H1 (cell line): Measurements from ENCODE around the gene RASD1. TPM values are rescaled to one million over a fixed set of nuclear protein-coding genes. Genes with fewer than 3 reads are reported as not detected.
A peak's percentile ranks its signal among the peaks of the same experiment; 100 is the strongest.

Experiments
- CTCF ChIA-PET: fragments of 300-600 bp; sonication (Branson Sonifier 250); formaldehyde crosslinking; loops from one replicate; lab custom pipeline; 2021; ENCODE audit not compliant: partially characterized antibody; lab: Charles Lee
- POLR2A ChIA-PET: fragments of 300-600 bp; sonication (Branson Sonifier 250); formaldehyde crosslinking; loops from one replicate; lab custom pipeline; 2021; ENCODE audit warnings: inconsistent platforms; ENCODE audit not compliant: partially characterized antibody; lab: Charles Lee
- DNase-seq, 2 experiments: peaks; one replicate each; pipeline versions ENCODE4 v3.0.0 to v3.0.0-alpha.2; 2010 to 2022; ENCODE audit warnings: low spot score in 2 of 2, low read depth in 1 of 2, mixed read lengths in 1 of 2
- FAIRE-seq: peaks from 2 replicates; lab custom pipeline; 2011; peaks lifted over from hg19 to GRCh38; lab: Jason Lieb, UNC
- H2AFZ ChIP-seq: 2 replicates; pipeline ENCODE4 v1.8.1; 2012; ENCODE audit warnings: low read length, inconsistent platforms
- H2AK5ac ChIP-seq: 2 replicates; pipeline ENCODE4 v1.6.1; 2013; ENCODE audit warnings: low read depth, low read length
- H2BK120ac ChIP-seq: replicated peaks from 2 replicates; pipeline ENCODE3; 2013; ENCODE audit warnings: low read depth, low read length, inconsistent platforms
- H2BK12ac ChIP-seq: 2 replicates; pipeline ENCODE4 v1.6.1; 2013; ENCODE audit warnings: low read depth, low read length
- H2BK15ac ChIP-seq: 2 replicates; pipeline ENCODE4 v1.6.1; 2013; ENCODE audit warnings: low read length
- H2BK20ac ChIP-seq: 2 replicates; pipeline ENCODE4 v1.6.1; 2013; ENCODE audit warnings: low read length
- H2BK5ac ChIP-seq: 2 replicates; pipeline ENCODE4 v1.6.1; 2013; ENCODE audit warnings: low read depth, low read length
- H3K14ac ChIP-seq: 2 replicates; pipeline ENCODE4 v1.6.1; 2013; ENCODE audit warnings: inconsistent platforms; ENCODE audit not compliant: insufficient read length
- H3K18ac ChIP-seq: 2 replicates; pipeline ENCODE4 v1.6.1; 2013; ENCODE audit warnings: low read length; ENCODE audit errors: extremely low read depth
- H3K23ac ChIP-seq: 2 replicates; pipeline ENCODE4 v1.6.1; 2013; ENCODE audit warnings: inconsistent platforms; ENCODE audit not compliant: insufficient read length
- H3K23me2 ChIP-seq: 2 replicates; pipeline ENCODE4 v1.6.1; 2013; ENCODE audit warnings: low read depth, low read length
- H3K27ac ChIP-seq: 2 replicates; pipeline ENCODE4 v1.6.1; 2011; ENCODE audit warnings: low read depth, low read length, inconsistent platforms
- H3K27me3 ChIP-seq, 4 experiments: replicated peaks in 1 of 4; 1 replicate in 1 of 4; 2 replicates in 3 of 4; pipeline versions ENCODE4 v1.6.1 to v1.8.1; 2011 to 2013; ENCODE audit warnings: low read length in 3 of 4, mild to moderate bottlenecking in 3 of 4, inconsistent platforms in 2 of 4, mixed read lengths in 2 of 4, moderate library complexity in 1 of 4; ENCODE audit not compliant: control insufficient read depth in 3 of 4, insufficient read depth in 3 of 4; ENCODE audit errors: extremely low read depth in 1 of 4
- H3K36me3 ChIP-seq, 4 experiments: 2 replicates each; pipeline versions ENCODE4 v1.6.1 to v1.8.1; 2011 to 2013; ENCODE audit warnings: mild to moderate bottlenecking in 4 of 4, low read length in 3 of 4, moderate library complexity in 2 of 4, control low read depth in 1 of 4, inconsistent platforms in 1 of 4; ENCODE audit not compliant: insufficient read depth in 4 of 4, control insufficient read depth in 2 of 4
- H3K4ac ChIP-seq: replicated peaks from 2 replicates; pipeline ENCODE3; 2013; ENCODE audit warnings: low read length, low read depth, mixed read lengths, inconsistent platforms; ENCODE audit not compliant: insufficient read length
- H3K4me1 ChIP-seq, 4 experiments: replicated peaks in 1 of 4; 1 replicate in 1 of 4; 2 replicates in 3 of 4; pipeline versions ENCODE4 v1.6.1 to v1.8.1; 2011 to 2013; ENCODE audit warnings: low read length in 3 of 4, inconsistent platforms in 2 of 4, mixed read lengths in 1 of 4; ENCODE audit not compliant: insufficient read depth in 4 of 4, control insufficient read depth in 3 of 4
- H3K4me2 ChIP-seq, 2 experiments: 2 replicates each; pipeline versions ENCODE4 v1.6.1 to v1.8.1; 2011 to 2013; ENCODE audit warnings: low read depth in 2 of 2, low read length in 2 of 2, control low read depth in 1 of 2, inconsistent platforms in 1 of 2, mild to moderate bottlenecking in 1 of 2; ENCODE audit not compliant: insufficient read depth in 1 of 2
- H3K4me3 ChIP-seq, 4 experiments: fragments of 200-600, 300-600 bp in 1 of 4; sonication (generic), shearing (Covaris generic), sonication (Bioruptor Twin) in 1 of 4; 2 replicates each; pipeline versions ENCODE4 v1.5.1 to v1.8.1; 2011 to 2016; ENCODE audit warnings: low read length in 4 of 4, low read depth in 3 of 4, control low read depth in 2 of 4, inconsistent platforms in 2 of 4, mild to moderate bottlenecking in 2 of 4, mixed read lengths in 1 of 4, moderate library complexity in 1 of 4; ENCODE audit not compliant: insufficient read depth in 2 of 4; ENCODE audit errors: extremely low read depth in 1 of 4
- H3K56ac ChIP-seq: replicated peaks from 2 replicates; pipeline ENCODE3; 2013; ENCODE audit warnings: low read depth, mild to moderate bottlenecking, mixed read lengths, low read length, inconsistent platforms; ENCODE audit not compliant: insufficient read length
- H3K79me1 ChIP-seq: 2 replicates; pipeline ENCODE4 v1.6.1; 2013; ENCODE audit warnings: low read depth, low read length, control low read depth
- H3K79me2 ChIP-seq, 2 experiments: 2 replicates each; pipeline versions ENCODE4 v1.6.1 to v1.8.1; 2012 to 2013; ENCODE audit warnings: low read length in 2 of 2, mild to moderate bottlenecking in 2 of 2, inconsistent platforms in 1 of 2; ENCODE audit not compliant: insufficient read depth in 2 of 2, control insufficient read depth in 1 of 2
- H3K9ac ChIP-seq, 4 experiments: replicated peaks in 1 of 4; 1 replicate in 1 of 4; 2 replicates in 3 of 4; pipeline versions ENCODE4 v1.6.1 to v1.8.1; 2011 to 2013; ENCODE audit warnings: low read depth in 3 of 4, low read length in 3 of 4, control low read depth in 2 of 4, mild to moderate bottlenecking in 2 of 4, moderate library complexity in 2 of 4, inconsistent platforms in 1 of 4; ENCODE audit errors: extremely low read depth in 1 of 4
- H3K9me3 ChIP-seq, 2 experiments: 2 replicates each; pipeline versions ENCODE4 v1.6.1 to v1.8.1; 2012 to 2013; ENCODE audit warnings: mild to moderate bottlenecking in 2 of 2, moderate library complexity in 2 of 2, control low read depth in 1 of 2, inconsistent platforms in 1 of 2, low read depth in 1 of 2, low read length in 1 of 2, mixed read lengths in 1 of 2; ENCODE audit not compliant: insufficient read depth in 2 of 2
- H4K20me1 ChIP-seq, 2 experiments: replicated peaks in 1 of 2; 2 replicates each; pipeline versions ENCODE3 to v1.8.1; 2011 to 2013; ENCODE audit warnings: inconsistent platforms in 2 of 2, low read length in 2 of 2, mild to moderate bottlenecking in 1 of 2; ENCODE audit not compliant: insufficient read depth in 2 of 2, control insufficient read depth in 1 of 2
- H4K5ac ChIP-seq: 2 replicates; pipeline ENCODE4 v1.6.1; 2013; ENCODE audit warnings: low read length, low read depth, mixed read lengths, inconsistent platforms; ENCODE audit not compliant: insufficient read length
- H4K8ac ChIP-seq: 2 replicates; pipeline ENCODE4 v1.8.0; 2013; ENCODE audit warnings: mild to moderate bottlenecking, moderate library complexity, low read length, inconsistent platforms; ENCODE audit not compliant: insufficient read depth; ENCODE audit errors: extremely low read depth
- H4K91ac ChIP-seq: replicated peaks from 2 replicates; pipeline ENCODE3; 2013; ENCODE audit warnings: low read length, mixed read lengths, inconsistent platforms; ENCODE audit not compliant: insufficient read length
- CTCF ChIP-seq, 3 experiments: IDR thresholded peaks; 1 replicate in 2 of 3; 2 replicates in 1 of 3; pipeline versions ENCODE4 v1.5.1 to v1.6.1; 2011; ENCODE audit warnings: low read length in 3 of 3, mild to moderate bottlenecking in 3 of 3, inconsistent platforms in 2 of 3, low read depth in 1 of 3, moderate library complexity in 1 of 3; ENCODE audit not compliant: insufficient read depth in 1 of 3; ENCODE audit errors: control extremely low read depth in 1 of 3
- JUN ChIP-seq: IDR thresholded peaks from 2 replicates; pipeline ENCODE4 v1.6.1; 2011; ENCODE audit warnings: low read depth, mild to moderate bottlenecking, improper control_type of control experiment, low read length
- NANOG ChIP-seq: IDR thresholded peaks from 2 replicates; pipeline ENCODE4 v1.6.1; 2011; ENCODE audit warnings: low read length, low read depth, mild to moderate bottlenecking, inconsistent platforms; ENCODE audit not compliant: insufficient read depth, poor library complexity, severe bottlenecking
- NRF1 ChIP-seq: IDR thresholded peaks from 2 replicates; pipeline ENCODE4 v1.6.1; 2011; ENCODE audit warnings: mild to moderate bottlenecking, low read depth, low read length, improper control_type of control experiment
- RAD21 ChIP-seq, 2 experiments: IDR thresholded peaks in 1 of 2; conservative IDR thresholded peaks in 1 of 2; 2 replicates each; pipeline ENCODE4 v1.6.1; 2011; ENCODE audit warnings: low read depth in 2 of 2, low read length in 2 of 2, improper control_type of control experiment in 1 of 2, inconsistent platforms in 1 of 2, mild to moderate bottlenecking in 1 of 2, moderate library complexity in 1 of 2
- SP4 ChIP-seq: IDR thresholded peaks from 2 replicates; pipeline ENCODE4 v1.6.1; 2012; ENCODE audit warnings: low read length, inconsistent platforms
- TAF7 ChIP-seq: optimal IDR thresholded peaks from 2 replicates; pipeline ENCODE3; 2011; ENCODE audit warnings: low read depth, mild to moderate bottlenecking, inconsistent platforms, low read length, moderate library complexity, borderline replicate concordance
- WGBS, 2 experiments: shearing (Covaris generic) in 1 of 2; methylation state at CpG; one replicate each; pipeline versions ENCODE4 v1.1.6 to v1.1.7; 2013 to 2015; ENCODE audit warnings: low lambda C conversion rate in 2 of 2, mixed read lengths in 2 of 2, inconsistent platforms in 1 of 2, low coverage in 1 of 2, missing lambda C conversion rate in 1 of 2; ENCODE audit not compliant: insufficient replicate concordance in 2 of 2, insufficient coverage in 1 of 2, insufficient read length in 1 of 2; ENCODE audit errors: extremely low coverage in 1 of 2, missing lambda C conversion rate in 1 of 2; 5-methylcytosine and 5-hydroxymethylcytosine counted together
- polyA plus RNA-seq, 7 experiments: library from polyadenylated mRNA; depleted of rRNA in 3 of 7; stranded (reverse) in 5 of 7; unstranded in 2 of 7; fragments of >200 nt in 5 of 7; fragments of 200-250 nt in 2 of 7; gene quantifications; 1 replicate in 5 of 7; 2 replicates in 1 of 7; 4 replicates in 1 of 7; pipeline versions ENCODE4 v1.2.1 to v1.2.3, GENCODE V29; 2011 to 2013; ENCODE audit warnings: missing spikeins in 2 of 7, mixed read lengths in 2 of 7
- total RNA-seq: library from RNA; stranded (reverse); fragmentation: NEBNext Ultra II Directional; extraction: Animal tissue kit (Norgen Biotek cat#: 25700); gene quantifications from 2 replicates; pipeline ENCODE4 v1.2.1, GENCODE V29; 2021

Gene RASD1
- total and polyA plus RNA-seq, 2 of the 8 experiments (the other 6 are each of a cell fraction or from before 2014, with no cell fraction given) = 2.3 to 2.6 TPM

GRCh38 chr17:17500999-17501605 lies 4.9 kb upstream of the RASD1 start:
- no peak overlapping the region for H3K18ac ChIP-seq
- peaks cover 0 to 8% (median 5%) of the 10 kb centered on the region in 4 experiments; a peak in 6 of 7 replicates for H3K4me1 ChIP-seq
- no peaks in the 10 kb centered on the region for H4K20me1 ChIP-seq
- no peak overlapping the region for H4K91ac ChIP-seq
- H3K4me3 ChIP-seq = no peak overlapping the region
- 0 out of 2 replicates have a peak overlapping the region, but pooled peaks have one; percentile 35 for H2BK12ac ChIP-seq
- peaks cover 0 to under 1% (median under 1%) of the 10 kb centered on the region in 4 experiments; a peak in 5 of 7 replicates for H3K27me3 ChIP-seq
- no peaks in the 10 kb centered on the region for H3K9me3 ChIP-seq
- H2BK5ac ChIP-seq = no peak overlapping the region
- no peaks in the 10 kb centered on the region for H3K79me2 ChIP-seq
- H3K23ac ChIP-seq = no peak overlapping the region
- no peak overlapping the region for H3K9ac ChIP-seq
- no peak for DNase-seq
- no peak overlapping the region for H2BK120ac ChIP-seq
- no peak overlapping the region for H3K4me2 ChIP-seq
- 63% methylated on average over 14 of the region's 14 CpGs; no CpG with 5 or more reads in 1 of the 2 experiments for WGBS, 2 experiments
- TF ChIP-seq TAF7 (no peak), NANOG (no peak), NRF1 (no peak), SP4 (no peak), JUN (no peak), CTCF (IDR thresholded peaks at IDR 0.05; ENCODE audit: control extremely low read depth in 1 of 3, insufficient read depth in 1 of 3, low read depth in 1 of 3, low read length in 3 of 3) (peak; percentile 32 to 35 (median 32); a peak in 3 of 4 replicates), RAD21 (IDR thresholded peaks at IDR 0.05 in 1 of 2, conservative IDR thresholded peaks at IDR 0.05 in 1 of 2; ENCODE audit: low read depth in 2 of 2, low read length in 2 of 2) (peak; percentile 22 to 35)
- no peak overlapping the region for H3K4ac ChIP-seq
- H2BK20ac ChIP-seq = no peak overlapping the region
- no peak overlapping the region for H3K27ac ChIP-seq
- FAIRE-seq = no peak
- no peak overlapping the region for H2AFZ ChIP-seq
- no peaks in the 10 kb centered on the region for H3K79me1 ChIP-seq
- no peak overlapping the region for H2BK15ac ChIP-seq
- H3K14ac ChIP-seq = no peak overlapping the region
- CTCF ChIA-PET = interaction anchor here (0.8 to 6.4 kb wide), 9 partner anchors 9 to 146 kb away, joined by 3 to 47 read pairs (median 4); no protein-coding TSS in a partner anchor
- H4K5ac ChIP-seq = no peak overlapping the region
- H2AK5ac ChIP-seq = no peak overlapping the region
- POLR2A ChIA-PET = no interaction called here
- H3K36me3 ChIP-seq = no peaks in the 10 kb centered on the region
- H3K56ac ChIP-seq = no peak overlapping the region
- no peak overlapping the region for H4K8ac ChIP-seq
- peaks cover 6% of the 10 kb centered on the region; the same call in 1 of the 2 replicates for H3K23me2 ChIP-seq
